HepG2 (cell line): Measurements from ENCODE around the gene GRM5. TPM values are rescaled to one million over a fixed set of nuclear protein-coding genes. Genes with fewer than 3 reads are reported as not detected.
"Not testable (repeated sequence)": the region's sequence is repeated elsewhere in the genome, so short reads cannot be mapped to it uniquely, and the experiment has no call there.

ENCODE experiments used
- ATAC-seq: fragments of 200-7000 bp; cut with Tn5 transposase; 3 replicates; pipeline ENCODE4 v1.9.1; 2020; ENCODE audit warnings: mild to moderate bottlenecking, moderate library complexity
- BruUV-seq: library from RNA; stranded (reverse); fragments of 400-500 nt; replicated peaks from 2 replicates; lab custom pipeline; 2021; lab: Mats Ljungman, UMichigan
- CTCF ChIA-PET: fragments of 300-600 bp; formaldehyde crosslinking; extraction: SDS; loops from one replicate; lab custom pipeline; 2021; ENCODE audit warnings: low total read pairs, inconsistent platforms, low intra/inter-chr PET ratio; lab: Yijun Ruan, JAX
- POLR2A ChIA-PET: fragments of 350-600 bp; sonication (Branson Sonifier 250); formaldehyde crosslinking; loops from one replicate; lab custom pipeline; 2020; ENCODE audit warnings: antibody characterized with exemption, inconsistent platforms; lab: Yijun Ruan, JAX
- DNase-seq: peaks from one replicate; pipeline ENCODE4 v3.0.0-alpha.2; 2015; ENCODE audit warnings: low spot score
- FAIRE-seq: peaks from 3 replicates; lab custom pipeline; 2011; peaks lifted over from hg19 to GRCh38; lab: Jason Lieb, UNC
- H2AFZ ChIP-seq: one replicate; pipeline ENCODE4 v1.6.1; 2011; ENCODE audit warnings: low read length, inconsistent platforms
- H3K27ac ChIP-seq: fragments of 300-600 bp; 3 replicates; pipeline ENCODE4 v1.8.0; 2011; ENCODE audit warnings: mixed run types, mild to moderate bottlenecking, mixed read lengths, low read length, inconsistent platforms; ENCODE audit not compliant: insufficient read depth; ENCODE audit errors: extremely low read length
- H3K27me3 ChIP-seq, 2 experiments: fragments of 200-600 bp in 1 of 2; 2 replicates in 1 of 2; 3 replicates in 1 of 2; pipeline versions ENCODE4 v1.6.0 to v1.8.0; 2011; ENCODE audit warnings: low read length in 2 of 2, mild to moderate bottlenecking in 2 of 2, moderate library complexity in 2 of 2, inconsistent platforms in 1 of 2; ENCODE audit not compliant: insufficient read depth in 2 of 2, control insufficient read depth in 1 of 2
- H3K36me3 ChIP-seq, 2 experiments: fragments of 200-600 bp in 1 of 2; replicated peaks in 1 of 2; 2 replicates in 1 of 2; 3 replicates in 1 of 2; pipeline versions ENCODE4 v1.5.1 to v1.8.0; 2011; ENCODE audit warnings: low read length in 2 of 2, inconsistent platforms in 1 of 2; ENCODE audit not compliant: insufficient read depth in 2 of 2, control insufficient read depth in 1 of 2
- H3K4me1 ChIP-seq: 2 replicates; pipeline ENCODE4 v1.5.1; 2012; ENCODE audit warnings: low read length, inconsistent platforms; ENCODE audit not compliant: insufficient read depth
- H3K4me2 ChIP-seq: 2 replicates; pipeline ENCODE4 v1.6.0; 2011; ENCODE audit warnings: low read depth, low read length, inconsistent platforms
- H3K4me3 ChIP-seq, 3 experiments: fragments of 200-600 bp in 1 of 3; sonication (generic), shearing (Covaris generic) in 1 of 3; replicated peaks in 1 of 3; 2 replicates each; pipeline ENCODE4 v1.5.1; 2011 to 2016; ENCODE audit warnings: low read length in 3 of 3, inconsistent platforms in 2 of 3, low read depth in 2 of 3, mild to moderate bottlenecking in 2 of 3, control low read depth in 1 of 3, mixed read lengths in 1 of 3; ENCODE audit not compliant: insufficient read depth in 1 of 3
- H3K79me2 ChIP-seq: one replicate; pipeline ENCODE4 v1.6.1; 2011; ENCODE audit warnings: low read length, inconsistent platforms; ENCODE audit not compliant: insufficient read depth
- H3K9ac ChIP-seq: 2 replicates; pipeline ENCODE4 v1.6.0; 2011; ENCODE audit warnings: mild to moderate bottlenecking, low read depth, low read length, inconsistent platforms; ENCODE audit not compliant: insufficient read depth
- H3K9me3 ChIP-seq: 2 replicates; pipeline ENCODE4 v1.5.1; 2012; ENCODE audit warnings: mild to moderate bottlenecking, low read length
- H4K20me1 ChIP-seq: 2 replicates; pipeline ENCODE4 v1.6.0; 2011; ENCODE audit warnings: inconsistent platforms, mild to moderate bottlenecking, low read length, moderate library complexity; ENCODE audit not compliant: insufficient read depth
- CEBPB ChIP-seq: IDR thresholded peaks from 2 replicates; pipeline ENCODE4 v1.6.1; 2011; ENCODE audit warnings: low read depth, low read length, improper control_type of control experiment, borderline replicate concordance
- FOXC1 ChIP-seq: sonication (generic); formaldehyde crosslinking; IDR thresholded peaks from 2 replicates; pipeline ENCODE4 v1.8.0; 2022; ENCODE audit warnings: mild to moderate bottlenecking, missing genetic modification reagents, borderline replicate concordance
- HDAC2 ChIP-seq: sonication (generic); formaldehyde crosslinking; IDR thresholded peaks from 2 replicates; pipeline ENCODE4 v1.4.0; 2020; ENCODE audit warnings: missing genetic modification reagents
- HNF4G ChIP-seq, 2 experiments: sonication (generic) in 1 of 2; formaldehyde crosslinking in 1 of 2; IDR thresholded peaks; 2 replicates each; pipeline versions ENCODE4 v1.4.0 to v1.6.1; 2011 to 2020; ENCODE audit warnings: borderline replicate concordance in 2 of 2, low read depth in 2 of 2, mild to moderate bottlenecking in 2 of 2, low read length in 1 of 2, missing genetic modification reagents in 1 of 2, moderate library complexity in 1 of 2
- ISL2 ChIP-seq: sonication (generic); formaldehyde crosslinking; IDR thresholded peaks from 2 replicates; pipeline ENCODE4 v1.5.0; 2020; ENCODE audit warnings: missing genetic modification reagents
- LRRFIP1 ChIP-seq: sonication (generic); formaldehyde crosslinking; conservative IDR thresholded peaks from 2 replicates; pipeline ENCODE4 v1.4.0; 2020; ENCODE audit warnings: missing genetic modification reagents
- PHF5A ChIP-seq: IDR thresholded peaks from one replicate; pipeline ENCODE4 v1.6.1; 2018; ENCODE audit warnings: low read depth, missing genetic modification reagents; ENCODE audit not compliant: unreplicated experiment
- PRDM4 ChIP-seq: sonication (generic); formaldehyde crosslinking; IDR thresholded peaks from 2 replicates; pipeline ENCODE4 v1.9.0; 2021; ENCODE audit warnings: missing genetic modification reagents, borderline replicate concordance
- SP5 ChIP-seq: IDR thresholded peaks from 2 replicates; pipeline ENCODE4 v1.6.1; 2016; ENCODE audit warnings: low read depth, borderline replicate concordance
- ZMYM2 ChIP-seq: sonication (generic); formaldehyde crosslinking; IDR thresholded peaks from 2 replicates; pipeline ENCODE4 v1.8.0; 2022; ENCODE audit warnings: mild to moderate bottlenecking, missing genetic modification reagents
- ZNF235 ChIP-seq: sonication (generic); formaldehyde crosslinking; IDR thresholded peaks from 2 replicates; pipeline ENCODE4 v1.8.1; 2023; ENCODE audit warnings: mild to moderate bottlenecking, missing genetic modification reagents, borderline replicate concordance
- WGBS: methylation state at CpG from one replicate; pipeline ENCODE4 v1.1.6; 2017; ENCODE audit warnings: low lambda C conversion rate; 5-methylcytosine and 5-hydroxymethylcytosine counted together
- in situ Hi-C: cut with HindIII; loops from 2 replicates; pipeline ENCODE4 v1.10.0; 2017; ENCODE audit warnings: low pct_unique_long_range_greater_than_20kb; ENCODE audit not compliant: extremely low pct_ligation_motif_present
- intact Hi-C: fragments of 100-400 bp; cut with micrococcal nuclease; formaldehyde crosslinking; loops from one replicate; pipeline ENCODE4 v1.10.0; 2022; ENCODE audit not compliant: unreplicated experiment
- polyA plus RNA-seq, 8 experiments: library from polyadenylated mRNA; depleted of rRNA in 3 of 8; stranded (reverse) in 7 of 8; unstranded in 1 of 8; fragments of >200 nt; fragmentation: Illumina TruSeq in 4 of 8; extraction: Trizol in 4 of 8; gene quantifications; 2 replicates each; pipeline versions ENCODE4 v1.2.1 to v1.2.3, GENCODE V29; 2011 to 2016; ENCODE audit warnings: low read depth in 4 of 8, missing spikeins in 1 of 8, mixed read lengths in 1 of 8; ENCODE audit not compliant: insufficient read depth in 1 of 8
- total RNA-seq, 5 experiments: library from RNA; depleted of rRNA; stranded (reverse); fragments of >200 nt; fragmentation: Illumina TruSeq; extraction: Trizol; gene quantifications; 2 replicates each; pipeline ENCODE4 v1.2.3, GENCODE V29; 2016; ENCODE audit warnings: low read depth in 1 of 5

The GRM5 gene
- total and polyA plus RNA-seq, 2 of the 13 experiments (the other 11 are each of a cell fraction or from before 2014, with no cell fraction given) = not detected

GRCh38 chr11:88469561-88470225 lies 596.1 kb downstream of the GRM5 start (continued):
- TF ChIP-seq LRRFIP1 (CRISPR knock-in tag) = no peak
- no peak for TF ChIP-seq SP5 (CRISPR knock-in tag)
- TF ChIP-seq CEBPB = no peak

DNA sequence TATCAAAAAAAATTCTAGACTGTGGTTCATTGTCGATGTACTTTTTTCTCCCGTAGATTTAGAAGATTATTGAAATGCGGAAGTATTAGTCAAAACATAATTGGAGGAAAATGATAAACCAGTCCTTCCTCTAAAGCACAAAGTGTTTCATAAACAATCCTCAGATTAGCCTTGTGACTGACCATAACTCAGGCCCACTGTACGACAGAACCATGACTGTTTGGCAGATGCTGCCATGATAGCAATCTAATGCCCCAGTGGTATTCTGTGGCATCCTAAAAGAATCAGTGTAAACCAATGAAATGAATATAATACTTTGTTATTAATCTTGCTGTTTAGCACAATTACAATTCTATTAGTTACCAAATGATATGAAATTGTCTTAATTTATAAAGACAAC lies 601.3 kb downstream of the GRM5 start:
- H3K79me2 ChIP-seq = no peaks in the 10 kb centered on the region
- no TSS peak for BruUV-seq
- FAIRE-seq = no peak

GRCh38 chr11:88463301-88463700 lies 602.5 kb downstream of the GRM5 start:
- ATAC-seq = not testable (repeated sequence)

More for the DNA sequence above, 601.3 kb downstream of the GRM5 start:
- POLR2A ChIA-PET = no interaction called here
- no peaks in the 10 kb centered on the region for H3K9me3 ChIP-seq
- DNase-seq (no peak), ATAC-seq (no peak)
- no peak overlapping the region for H2AFZ ChIP-seq
- H4K20me1 ChIP-seq = no peaks in the 10 kb centered on the region
- CTCF ChIA-PET = no interaction called here
- no peak overlapping the region for H3K9ac ChIP-seq
- WGBS = 50% methylated on average over 4 of the region's 4 CpGs
- no peaks in the 10 kb centered on the region for H3K27me3 ChIP-seq
- H3K4me1 ChIP-seq = no peaks in the 10 kb centered on the region
- intact Hi-C loops = no loop called here
- no peak overlapping the region for H3K27ac ChIP-seq
- H3K4me2 ChIP-seq = no peak overlapping the region
- TF ChIP-seq ZNF235 (CRISPR knock-in tag) (no peak), PRDM4 (no peak), PHF5A (CRISPR knock-in tag) (no peak), ISL2 (CRISPR knock-in tag) (no peak), FOXC1 (no peak), HNF4G (IDR thresholded peaks at IDR 0.05; ENCODE audit: borderline replicate concordance, low read depth, low read length) (no peak), HNF4G (CRISPR knock-in tag; IDR thresholded peaks at IDR 0.05; ENCODE audit: borderline replicate concordance, low read depth) (no peak), ZMYM2 (no peak), HDAC2 (CRISPR knock-in tag) (no peak)
- H3K4me3 ChIP-seq = no peak overlapping the region
- no peaks in the 10 kb centered on the region for H3K36me3 ChIP-seq
- in situ Hi-C loops = no loop called here

More at GRCh38 chr11:88463301-88463700, 602.5 kb downstream of the GRM5 start:
- FAIRE-seq, DNase-seq, H2AFZ ChIP-seq, in situ Hi-C loops, H3K4me3 ChIP-seq, CTCF ChIA-PET, BruUV-seq, H3K9ac ChIP-seq, intact Hi-C loops, H3K79me2 ChIP-seq, H4K20me1 ChIP-seq, H3K9me3 ChIP-seq, H3K27me3 ChIP-seq, POLR2A ChIA-PET, H3K4me2 ChIP-seq, H3K36me3 ChIP-seq, H3K27ac ChIP-seq, H3K4me1 ChIP-seq: not testable (repeated sequence)
- 6% methylated on average over 3 of the region's 6 CpGs for WGBS
